Mesothelial cell of epicardium (in vitro differentiated cells): Measurements from ENCODE around the gene DOCK4. TPM values are rescaled to one million over a fixed set of nuclear protein-coding genes. Genes with fewer than 3 reads are reported as not detected.

ENCODE experiments used
- DNase-seq, 2 experiments: peaks; one replicate each; pipeline ENCODE4 v3.0.0; 2021; ENCODE audit warnings: low spot score in 2 of 2; ENCODE audit not compliant: unreplicated experiment in 2 of 2
- H3K27ac Mint-ChIP-seq: 2 replicates; pipeline ENCODE4 v1.8.0; 2021; ENCODE audit warnings: mixed read lengths
- H3K27me3 Mint-ChIP-seq: 2 replicates; pipeline ENCODE4 v1.8.0; 2021; ENCODE audit warnings: low read depth, mixed read lengths
- H3K36me3 Mint-ChIP-seq: 2 replicates; pipeline ENCODE4 v1.8.0; 2021; ENCODE audit warnings: mixed read lengths
- H3K4me1 Mint-ChIP-seq: 2 replicates; pipeline ENCODE4 v1.8.0; 2021; ENCODE audit warnings: mixed read lengths
- H3K4me3 Mint-ChIP-seq: 2 replicates; pipeline ENCODE4 v1.8.0; 2021; ENCODE audit warnings: mild to moderate bottlenecking, moderate library complexity, mixed read lengths
- H3K9me3 Mint-ChIP-seq: 2 replicates; pipeline ENCODE4 v1.8.0; 2021; ENCODE audit warnings: mixed read lengths
- CTCF ChIP-seq: fragments of 200-600 bp; sonication (generic); IDR thresholded peaks from one replicate; pipeline ENCODE4 v1.5.0; 2021; ENCODE audit warnings: antibody characterized with exemption; ENCODE audit not compliant: unreplicated experiment
- total RNA-seq: library from RNA; stranded (reverse); gene quantifications from 3 replicates; pipeline ENCODE4 v1.2.1, GENCODE V29; 2021

Gene DOCK4
- total RNA-seq, 1 donor from 2014 or later = 27.7 TPM

- Mint-ChIP-seq H3K36me3 (no peaks in the 10 kb centered on the region), H3K9me3 (no peaks in the 10 kb centered on the region), H3K4me1 (peaks cover 4% of the 10 kb centered on the region), H3K27ac (no peak overlapping the region), H3K4me3 (no peak overlapping the region), H3K27me3 (no peaks in the 10 kb centered on the region)
- no peak for DNase-seq
- TF ChIP-seq CTCF = no peak
Measured at GRCh38 chr7:112023786-112024185, 182.4 kb downstream of the DOCK4 start.

- no peaks in the 10 kb centered on the region for H3K36me3 Mint-ChIP-seq
Measured at GRCh38 chr7:112023282-112023681, 182.9 kb downstream of the DOCK4 start.

DNA sequence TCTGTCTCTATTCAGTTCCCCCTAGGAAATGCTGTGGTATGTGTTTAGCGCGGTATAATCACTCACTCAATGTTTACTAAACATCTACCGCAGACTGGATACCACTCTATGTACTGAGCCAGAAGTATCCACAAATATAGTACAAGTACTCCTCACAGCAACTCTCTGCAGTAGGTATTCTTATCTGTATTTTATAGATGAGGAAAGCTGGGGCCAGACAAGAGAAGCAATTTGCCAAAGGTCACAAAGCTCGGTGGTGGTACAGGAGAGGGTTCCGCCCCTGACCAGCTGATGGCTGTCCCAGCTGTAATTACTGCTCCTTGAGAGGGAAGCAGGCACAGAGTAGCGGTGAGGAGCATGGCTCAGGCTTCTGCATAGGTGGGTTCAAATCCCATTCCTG is 184.1 kb downstream of the DOCK4 start:
- peaks cover 9% of the 10 kb centered on the region for H3K4me1 Mint-ChIP-seq
- H3K27ac Mint-ChIP-seq = no peak overlapping the region
- H3K9me3 Mint-ChIP-seq = no peaks in the 10 kb centered on the region
- no peak for DNase-seq
- no peaks in the 10 kb centered on the region for H3K27me3 Mint-ChIP-seq
- TF ChIP-seq CTCF = no peak
- no peaks in the 10 kb centered on the region for H3K36me3 Mint-ChIP-seq
- no peak overlapping the region for H3K4me3 Mint-ChIP-seq

More at GRCh38 chr7:112023282-112023681, 182.9 kb downstream of the DOCK4 start:
- no peak overlapping the region for H3K27ac Mint-ChIP-seq
- H3K9me3 Mint-ChIP-seq = no peaks in the 10 kb centered on the region
- no peak for DNase-seq
- H3K4me1 Mint-ChIP-seq = peaks cover 8% of the 10 kb centered on the region
- no peaks in the 10 kb centered on the region for H3K27me3 Mint-ChIP-seq
- no peak for TF ChIP-seq CTCF
- H3K4me3 Mint-ChIP-seq = no peak overlapping the region

GRCh38 chr7:112021379-112022044 is 184.7 kb downstream of the DOCK4 start:
- H3K27ac Mint-ChIP-seq = no peak overlapping the region
- no peak for TF ChIP-seq CTCF
- H3K9me3 Mint-ChIP-seq = no peaks in the 10 kb centered on the region

DNA sequence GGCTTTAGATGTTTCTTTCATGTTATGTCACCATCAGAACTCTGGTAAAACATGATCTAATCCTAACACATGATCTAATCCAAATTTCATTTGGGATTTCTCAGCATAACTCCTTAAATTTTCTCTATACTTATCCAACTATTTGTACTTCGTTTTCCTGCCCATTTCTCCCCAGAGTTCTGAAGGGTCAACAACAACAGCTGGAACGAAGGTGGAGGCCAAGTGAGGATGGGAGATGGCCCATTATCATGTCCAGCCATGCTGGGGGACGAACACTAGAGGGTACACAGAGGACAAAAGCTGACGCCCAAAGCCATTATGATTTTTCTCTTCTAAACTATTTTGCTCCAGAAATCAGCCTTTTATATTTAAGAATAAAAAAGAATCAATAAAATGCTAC is 185.4 kb downstream of the DOCK4 start:
- Mint-ChIP-seq H3K27ac (no peak overlapping the region), H3K4me3 (no peak overlapping the region), H3K9me3 (no peaks in the 10 kb centered on the region), H3K36me3 (no peaks in the 10 kb centered on the region), H3K27me3 (no peaks in the 10 kb centered on the region), H3K4me1 (peaks cover 9% of the 10 kb centered on the region)
- no peak for DNase-seq
- TF ChIP-seq CTCF = no peak

More at GRCh38 chr7:112021379-112022044, 184.7 kb downstream of the DOCK4 start:
- no peak for DNase-seq
- no peaks in the 10 kb centered on the region for H3K36me3 Mint-ChIP-seq
- H3K4me3 Mint-ChIP-seq = no peak overlapping the region
- H3K27me3 Mint-ChIP-seq = no peaks in the 10 kb centered on the region
- H3K4me1 Mint-ChIP-seq = peaks cover 9% of the 10 kb centered on the region
